H9 (cell line): ENCODE measurements around the gene DUSP16. TPM values are rescaled to one million over a fixed set of nuclear protein-coding genes. Genes with fewer than 3 reads are reported as not detected.

Experiments
- DNase-seq: peaks from one replicate; pipeline ENCODE4 v3.0.0-alpha.2; 2017
- H2AFZ ChIP-seq: one replicate; pipeline ENCODE4 v1.6.1; 2013; ENCODE audit warnings: mild to moderate bottlenecking, low read length, control low read depth, moderate library complexity
- H2AK5ac ChIP-seq: 2 replicates; pipeline ENCODE4 v1.6.1; 2013; ENCODE audit warnings: low read length, control low read depth, mixed read lengths; ENCODE audit not compliant: insufficient read length
- H2BK120ac ChIP-seq: one replicate; pipeline ENCODE4 v1.6.1; 2013; ENCODE audit warnings: low read depth, mild to moderate bottlenecking, low read length, control low read depth, inconsistent platforms; ENCODE audit not compliant: poor library complexity, severe bottlenecking
- H2BK12ac ChIP-seq: 2 replicates; pipeline ENCODE4 v1.6.1; 2013; ENCODE audit warnings: low read length, control low read depth, mixed read lengths, low read depth; ENCODE audit not compliant: insufficient read length
- H2BK15ac ChIP-seq: 2 replicates; pipeline ENCODE4 v1.6.1; 2013; ENCODE audit warnings: low read depth, low read length, control low read depth
- H2BK20ac ChIP-seq: one replicate; pipeline ENCODE4 v1.6.1; 2013; ENCODE audit warnings: low read depth, mild to moderate bottlenecking, low read length, control low read depth, inconsistent platforms; ENCODE audit not compliant: poor library complexity, severe bottlenecking
- H2BK5ac ChIP-seq: 2 replicates; pipeline ENCODE4 v1.6.1; 2013; ENCODE audit warnings: low read length, control low read depth, mixed read lengths; ENCODE audit not compliant: insufficient read length
- H3K14ac ChIP-seq: 2 replicates; pipeline ENCODE4 v1.6.1; 2013; ENCODE audit warnings: low read length, control low read depth; ENCODE audit not compliant: insufficient read depth
- H3K18ac ChIP-seq: 2 replicates; pipeline ENCODE4 v1.6.1; 2013; ENCODE audit warnings: low read depth, mild to moderate bottlenecking, mixed read lengths, low read length, control low read depth; ENCODE audit not compliant: insufficient read length
- H3K23ac ChIP-seq: 2 replicates; pipeline ENCODE4 v1.6.1; 2013; ENCODE audit warnings: low read length, control low read depth, mixed read lengths, low read depth; ENCODE audit not compliant: insufficient read length
- H3K23me2 ChIP-seq: 2 replicates; pipeline ENCODE4 v1.6.1; 2013; ENCODE audit warnings: low read depth, mild to moderate bottlenecking, mixed read lengths, low read length, control low read depth; ENCODE audit not compliant: insufficient read length, poor library complexity, severe bottlenecking
- H3K27ac ChIP-seq: 2 replicates; pipeline ENCODE4 v1.5.1; 2013; ENCODE audit warnings: low read length, control low read depth, mixed read lengths, low read depth; ENCODE audit not compliant: insufficient read length
- H3K27me3 ChIP-seq: 2 replicates; pipeline ENCODE4 v1.6.1; 2013; ENCODE audit warnings: low read length, control low read depth, inconsistent platforms; ENCODE audit not compliant: insufficient read depth
- H3K4ac ChIP-seq: 2 replicates; pipeline ENCODE4 v1.6.1; 2013; ENCODE audit warnings: low read depth, mild to moderate bottlenecking, control low read depth, inconsistent platforms, low read length, moderate library complexity
- H3K4me1 ChIP-seq: 2 replicates; pipeline ENCODE4 v1.6.1; 2013; ENCODE audit warnings: low read length, control low read depth, inconsistent platforms; ENCODE audit not compliant: insufficient read depth
- H3K4me2 ChIP-seq: 2 replicates; pipeline ENCODE4 v1.6.1; 2013; ENCODE audit warnings: low read length, control low read depth, mixed read lengths; ENCODE audit not compliant: insufficient read length, insufficient read depth
- H3K56ac ChIP-seq: 2 replicates; pipeline ENCODE4 v1.6.1; 2013; ENCODE audit warnings: low read depth, mild to moderate bottlenecking, mixed read lengths, low read length, control low read depth; ENCODE audit not compliant: insufficient read length
- H3K79me1 ChIP-seq: 2 replicates; pipeline ENCODE4 v1.6.1; 2013; ENCODE audit warnings: low read depth, mild to moderate bottlenecking, moderate library complexity, low read length, control low read depth, inconsistent platforms; ENCODE audit not compliant: insufficient read depth, poor library complexity, severe bottlenecking
- H3K79me2 ChIP-seq: 2 replicates; pipeline ENCODE4 v1.6.1; 2013; ENCODE audit warnings: low read length, control low read depth, inconsistent platforms; ENCODE audit not compliant: insufficient read depth
- H3K9ac ChIP-seq: 2 replicates; pipeline ENCODE4 v1.6.1; 2013; ENCODE audit warnings: low read length, control low read depth, mixed read lengths; ENCODE audit not compliant: insufficient read length; ENCODE audit errors: extremely low read depth
- H3K9me3 ChIP-seq: one replicate; pipeline ENCODE4 v1.6.1; 2013; ENCODE audit warnings: low read depth, low read length, inconsistent platforms; ENCODE audit not compliant: control insufficient read depth
- H3T11ph ChIP-seq: one replicate; pipeline ENCODE4 v1.6.1; 2013; ENCODE audit warnings: mild to moderate bottlenecking, low read length, control low read depth, inconsistent platforms
- H4K20me1 ChIP-seq: one replicate; pipeline ENCODE4 v1.6.1; 2013; ENCODE audit not compliant: control insufficient read depth, insufficient read length, insufficient read depth
- H4K5ac ChIP-seq: 2 replicates; pipeline ENCODE4 v1.6.1; 2013; ENCODE audit warnings: low read depth, mild to moderate bottlenecking, mixed read lengths, low read length, control low read depth; ENCODE audit not compliant: insufficient read length
- H4K8ac ChIP-seq: replicated peaks from 2 replicates; pipeline ENCODE4 v1.6.1; 2013; ENCODE audit warnings: low read length, control low read depth, mixed read lengths, low read depth; ENCODE audit not compliant: insufficient read length
- H4K91ac ChIP-seq: 2 replicates; pipeline ENCODE4 v1.6.1; 2013; ENCODE audit warnings: low read depth, mild to moderate bottlenecking, moderate library complexity, mixed read lengths, low read length, control low read depth; ENCODE audit not compliant: insufficient read length
- H3K27ac Mint-ChIP-seq, 3 experiments: 2 replicates in 2 of 3; 3 replicates in 1 of 3; pipeline ENCODE4 v1.8.0; 2020 to 2021; ENCODE audit warnings: mixed read lengths in 3 of 3, mild to moderate bottlenecking in 1 of 3, moderate library complexity in 1 of 3
- H3K27me3 Mint-ChIP-seq: 2 replicates; pipeline ENCODE4 v1.8.0; 2021; ENCODE audit warnings: low read depth, mild to moderate bottlenecking, moderate library complexity, mixed read lengths
- H3K36me3 Mint-ChIP-seq, 3 experiments: 2 replicates in 2 of 3; 3 replicates in 1 of 3; pipeline ENCODE4 v1.8.0; 2020 to 2021; ENCODE audit warnings: low read depth in 3 of 3, mixed read lengths in 3 of 3; ENCODE audit not compliant: insufficient read depth in 1 of 3
- H3K4me1 Mint-ChIP-seq, 2 experiments: 2 replicates each; pipeline ENCODE4 v1.8.0; 2020; ENCODE audit warnings: mixed read lengths in 2 of 2
- H3K4me3 Mint-ChIP-seq, 2 experiments: 2 replicates in 1 of 2; 3 replicates in 1 of 2; pipeline ENCODE4 v1.8.0; 2020 to 2021; ENCODE audit warnings: mild to moderate bottlenecking in 2 of 2, mixed read lengths in 2 of 2, moderate library complexity in 1 of 2
- H3K9me3 Mint-ChIP-seq, 2 experiments: 2 replicates in 1 of 2; 3 replicates in 1 of 2; pipeline ENCODE4 v1.8.0; 2020; ENCODE audit warnings: mild to moderate bottlenecking in 2 of 2, mixed read lengths in 2 of 2, moderate library complexity in 1 of 2
- WGBS: extraction: QIAGEN DNeasy Blood & Tissue Kit; methylation state at CpG from one replicate; pipeline ENCODE4 v1.1.7; 2013; ENCODE audit warnings: missing lambda C conversion rate, low lambda C conversion rate, mixed read lengths; ENCODE audit not compliant: insufficient read length; ENCODE audit errors: extremely low coverage; 5-methylcytosine and 5-hydroxymethylcytosine counted together
- total RNA-seq: library from RNA; stranded (reverse); gene quantifications from 2 replicates; pipeline ENCODE4 v1.2.1, GENCODE V29; 2021
- TF ChIP-seq, protein P1 (sequence below): fragments of 200-600 bp; sonication (generic); conservative IDR thresholded peaks from 3 replicates; pipeline ENCODE4 v1.8.0; 2021; ENCODE audit warnings: antibody characterized with exemption, mild to moderate bottlenecking

The DUSP16 gene
- total RNA-seq, 1 experiment from 2014 or later, result 64.0 TPM

- no peak for DNase-seq
- H3K9me3 Mint-ChIP-seq, result no peaks in the 10 kb centered on the region
- TF ChIP-seq, protein P1, sequence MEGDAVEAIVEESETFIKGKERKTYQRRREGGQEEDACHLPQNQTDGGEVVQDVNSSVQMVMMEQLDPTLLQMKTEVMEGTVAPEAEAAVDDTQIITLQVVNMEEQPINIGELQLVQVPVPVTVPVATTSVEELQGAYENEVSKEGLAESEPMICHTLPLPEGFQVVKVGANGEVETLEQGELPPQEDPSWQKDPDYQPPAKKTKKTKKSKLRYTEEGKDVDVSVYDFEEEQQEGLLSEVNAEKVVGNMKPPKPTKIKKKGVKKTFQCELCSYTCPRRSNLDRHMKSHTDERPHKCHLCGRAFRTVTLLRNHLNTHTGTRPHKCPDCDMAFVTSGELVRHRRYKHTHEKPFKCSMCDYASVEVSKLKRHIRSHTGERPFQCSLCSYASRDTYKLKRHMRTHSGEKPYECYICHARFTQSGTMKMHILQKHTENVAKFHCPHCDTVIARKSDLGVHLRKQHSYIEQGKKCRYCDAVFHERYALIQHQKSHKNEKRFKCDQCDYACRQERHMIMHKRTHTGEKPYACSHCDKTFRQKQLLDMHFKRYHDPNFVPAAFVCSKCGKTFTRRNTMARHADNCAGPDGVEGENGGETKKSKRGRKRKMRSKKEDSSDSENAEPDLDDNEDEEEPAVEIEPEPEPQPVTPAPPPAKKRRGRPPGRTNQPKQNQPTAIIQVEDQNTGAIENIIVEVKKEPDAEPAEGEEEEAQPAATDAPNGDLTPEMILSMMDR, result no peak
- Histone ChIP-seq H4K8ac (no peak overlapping the region), H2BK5ac (no peak overlapping the region), H3K9ac (no peak overlapping the region), H3K79me2 (peaks cover 3% of the 10 kb centered on the region; the same call in 1 of the 2 replicates), H3K56ac (no peak overlapping the region), H2BK15ac (no peak overlapping the region), H2BK120ac (no peak overlapping the region), H2BK12ac (no peak overlapping the region), H3K79me1 (peaks cover 2% of the 10 kb centered on the region), H2BK20ac (no peak overlapping the region), H4K5ac (no peak overlapping the region), H3K18ac (no peak overlapping the region), H4K91ac (no peak overlapping the region), H3K9me3 (no peaks in the 10 kb centered on the region), H3K23me2 (no peaks in the 10 kb centered on the region), H3K4ac (no peak overlapping the region), H3K14ac (no peak overlapping the region), H2AFZ (no peak overlapping the region), H3K4me2 (no peak overlapping the region), H3T11ph (no peak overlapping the region), H2AK5ac (no peak overlapping the region), H4K20me1 (no peaks in the 10 kb centered on the region), H3K23ac (no peak overlapping the region), H3K27ac (no peak overlapping the region), H3K27me3 (no peaks in the 10 kb centered on the region), H3K4me1 (no peaks in the 10 kb centered on the region)
- peaks cover 18 to 19% of the 10 kb centered on the region in 2 experiments for H3K4me1 Mint-ChIP-seq
- H3K36me3 Mint-ChIP-seq, result peaks cover 0 to 14% (median 0%) of the 10 kb centered on the region in 3 experiments; a peak in 4 of 7 replicates
- no peak overlapping the region for H3K4me3 Mint-ChIP-seq
- 100% methylated on average over 2 of the region's 5 CpGs for WGBS
- H3K27ac Mint-ChIP-seq, result no peak overlapping the region
- H3K27me3 Mint-ChIP-seq, result no peaks in the 10 kb centered on the region
Observed at GRCh38 chr12:12492547-12492946, 70.1 kb downstream of the DUSP16 start.
